KMS-11 (cell line): ENCODE measurements around the gene ASB5.
"Not testable (repeated sequence)": the region's sequence is repeated elsewhere in the genome, so short reads cannot be mapped to it uniquely, and the experiment has no call there.

ENCODE experiments used
- H2AFZ ChIP-seq: fragments of 200-600 bp; sonication (generic); 2 replicates; pipeline ENCODE4 v1.6.1; 2016; ENCODE audit warnings: antibody characterized with exemption, mixed run types, low read depth
- H3K27ac ChIP-seq: fragments of 200-600 bp; sonication (generic); 2 replicates; pipeline ENCODE4 v1.6.1; 2016; ENCODE audit warnings: mild to moderate bottlenecking, mixed run types
- H3K27me3 ChIP-seq: fragments of 200-600 bp; sonication (generic); 2 replicates; pipeline ENCODE4 v1.6.1; 2017; ENCODE audit warnings: mild to moderate bottlenecking, low read depth, mixed run types, moderate library complexity; ENCODE audit not compliant: insufficient read depth
- H3K36me3 ChIP-seq: fragments of 200-600 bp; sonication (generic); 2 replicates; pipeline ENCODE4 v1.6.1; 2017; ENCODE audit warnings: mild to moderate bottlenecking, mixed run types; ENCODE audit not compliant: insufficient read depth
- H3K4me1 ChIP-seq: fragments of 200-600 bp; sonication (generic); 2 replicates; pipeline ENCODE4 v1.6.1; 2016; ENCODE audit warnings: mild to moderate bottlenecking, low read depth, mixed run types; ENCODE audit not compliant: poor library complexity, severe bottlenecking
- H3K4me2 ChIP-seq: fragments of 200-600 bp; sonication (generic); 2 replicates; pipeline ENCODE4 v1.7.0; 2016; ENCODE audit warnings: mild to moderate bottlenecking, mixed run types
- H3K4me3 ChIP-seq: fragments of 200-600 bp; sonication (generic); IDR thresholded peaks from 2 replicates; pipeline ENCODE4 v1.6.1; 2017; ENCODE audit warnings: low read depth, low read length, mixed read lengths; ENCODE audit not compliant: insufficient read depth
- H3K79me2 ChIP-seq: fragments of 200-600 bp; sonication (generic); 2 replicates; pipeline ENCODE4 v1.6.1; 2016; ENCODE audit warnings: low read depth, mixed run types; ENCODE audit not compliant: insufficient read depth
- H3K9ac ChIP-seq: fragments of 200-600 bp; sonication (generic); 2 replicates; pipeline ENCODE4 v1.6.1; 2016; ENCODE audit warnings: mild to moderate bottlenecking, mixed run types
- H4K20me1 ChIP-seq: fragments of 200-600 bp; sonication (generic); 2 replicates; pipeline ENCODE4 v1.6.1; 2016; ENCODE audit warnings: mild to moderate bottlenecking, mixed run types; ENCODE audit not compliant: insufficient read depth
- CTCF ChIP-seq: fragments of 200-600 bp; sonication (generic); conservative IDR thresholded peaks from 2 replicates; pipeline ENCODE4 v1.6.1; 2017; ENCODE audit warnings: low read depth, mild to moderate bottlenecking, antibody characterized with exemption, low read length, moderate library complexity, mixed read lengths

The ASB5 gene

GRCh38 chr4:176222149-176222548 is 46.9 kb downstream of the ASB5 start:
- no peak for TF ChIP-seq CTCF
- H3K79me2 ChIP-seq, result no peaks in the 10 kb centered on the region
- H3K4me2 ChIP-seq, result no peak overlapping the region

GRCh38 chr4:176217510-176217909 is 51.5 kb downstream of the ASB5 start:
- Histone ChIP-seq H3K4me3 (no peak overlapping the region), H3K36me3 (no peaks in the 10 kb centered on the region), H3K27me3 (no peaks in the 10 kb centered on the region), H3K4me2 (no peak overlapping the region), H3K9ac (no peak overlapping the region), H3K27ac (no peak overlapping the region), H3K79me2 (no peaks in the 10 kb centered on the region), H2AFZ (no peak overlapping the region), H4K20me1 (no peaks in the 10 kb centered on the region), H3K4me1 (no peaks in the 10 kb centered on the region)
- no peak for TF ChIP-seq CTCF

More at GRCh38 chr4:176222149-176222548, 46.9 kb downstream of the ASB5 start:
- no peak overlapping the region for H3K4me3 ChIP-seq
- H3K4me1 ChIP-seq, result no peaks in the 10 kb centered on the region
- no peak overlapping the region for H2AFZ ChIP-seq
- no peaks in the 10 kb centered on the region for H3K36me3 ChIP-seq
- H4K20me1 ChIP-seq, result no peaks in the 10 kb centered on the region
- no peaks in the 10 kb centered on the region for H3K27me3 ChIP-seq
- H3K9ac ChIP-seq, result no peak overlapping the region
- no peak overlapping the region for H3K27ac ChIP-seq

- not testable (repeated sequence) for H3K36me3 ChIP-seq, H3K4me2 ChIP-seq, H3K4me1 ChIP-seq, H3K27me3 ChIP-seq, H3K4me3 ChIP-seq, H3K9ac ChIP-seq, H4K20me1 ChIP-seq, H2AFZ ChIP-seq, H3K27ac ChIP-seq, H3K79me2 ChIP-seq
Measured at GRCh38 chr4:176212351-176212750, 56.7 kb downstream of the ASB5 start.

- no peak for TF ChIP-seq CTCF
- no peaks in the 10 kb centered on the region for H3K27me3 ChIP-seq
- no peak overlapping the region for H3K27ac ChIP-seq
- H3K9ac ChIP-seq, result no peak overlapping the region
- H3K4me3 ChIP-seq, result no peak overlapping the region
- no peak overlapping the region for H2AFZ ChIP-seq
- H3K4me2 ChIP-seq, result no peak overlapping the region
- H4K20me1 ChIP-seq, result no peaks in the 10 kb centered on the region
- H3K4me1 ChIP-seq, result no peaks in the 10 kb centered on the region
- no peaks in the 10 kb centered on the region for H3K79me2 ChIP-seq
- no peaks in the 10 kb centered on the region for H3K36me3 ChIP-seq
Measured at GRCh38 chr4:176210579-176211296, 58.3 kb downstream of the ASB5 start.

- TF ChIP-seq CTCF, result no peak
- no peak overlapping the region for H3K9ac ChIP-seq
- H3K4me2 ChIP-seq, result no peak overlapping the region
- no peak overlapping the region for H3K27ac ChIP-seq
- no peaks in the 10 kb centered on the region for H3K79me2 ChIP-seq
- H3K36me3 ChIP-seq, result no peaks in the 10 kb centered on the region
- H3K4me3 ChIP-seq, result no peak overlapping the region
- no peaks in the 10 kb centered on the region for H4K20me1 ChIP-seq
- H2AFZ ChIP-seq, result no peak overlapping the region
- H3K4me1 ChIP-seq, result no peaks in the 10 kb centered on the region
- no peaks in the 10 kb centered on the region for H3K27me3 ChIP-seq
Measured at GRCh38 chr4:176210101-176210500, 58.9 kb downstream of the ASB5 start.
